ENCODE measurements around the gene SLC4A3. TPM values are rescaled to one million over a fixed set of nuclear protein-coding genes. Genes with fewer than 3 reads are reported as not detected.

Gene SLC4A3
- total and polyA plus RNA-seq, 9 donors: 5.5 to 15.9 (median 11.0) TPM

DNA sequence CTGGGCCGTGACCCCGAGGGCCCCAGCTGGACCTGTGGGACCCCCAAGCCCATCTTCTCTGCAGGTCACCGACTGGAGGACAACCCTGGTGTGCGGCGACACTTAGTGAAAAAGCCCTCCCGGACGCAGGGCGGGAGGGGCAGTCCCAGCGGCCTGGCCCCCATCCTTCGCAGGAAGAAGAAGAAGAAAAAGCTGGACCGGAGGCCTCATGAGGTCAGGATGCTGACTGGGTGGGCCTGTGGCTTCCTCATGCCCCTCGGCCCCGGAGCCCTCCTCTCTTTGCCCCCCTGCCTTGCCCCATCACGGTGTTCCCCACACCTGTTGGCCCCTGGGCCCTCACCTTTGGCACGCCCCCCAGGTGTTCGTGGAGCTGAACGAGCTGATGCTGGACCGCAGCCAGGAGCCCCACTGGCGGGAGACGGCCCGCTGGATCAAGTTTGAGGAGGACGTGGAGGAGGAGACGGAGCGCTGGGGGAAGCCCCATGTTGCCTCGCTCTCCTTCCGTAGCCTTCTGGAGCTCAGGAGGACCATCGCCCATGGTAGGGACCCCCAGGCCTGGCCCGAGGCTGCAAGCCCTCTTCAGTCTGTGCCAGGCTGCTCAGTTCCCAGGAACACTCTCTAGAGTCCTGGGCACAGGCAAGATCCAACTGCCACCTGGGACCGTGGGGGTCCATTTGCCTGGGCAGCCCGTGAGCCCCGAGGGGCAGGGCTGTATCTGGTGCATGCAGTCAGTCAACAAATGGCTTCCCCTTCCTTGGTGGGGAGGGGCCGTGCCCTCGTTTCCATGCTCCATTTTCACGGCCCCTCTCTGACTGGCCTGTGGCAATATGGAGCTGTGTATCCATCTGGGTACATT lies 4.7 kb downstream of the SLC4A3 start:
- no peaks in the 10 kb centered on the region for H3K9me3 ChIP-seq (replicated peaks; ENCODE audit: control insufficient read depth, low read depth, low read length)
- peaks cover 8% of the 10 kb centered on the region for H3K27me3 ChIP-seq (ENCODE audit: control insufficient read depth, insufficient read depth, low read length)
- H3K36me3 ChIP-seq (ENCODE audit: control insufficient read depth, insufficient read depth, low read length): peaks cover 10% of the 10 kb centered on the region
- no peak for DNase-seq
- H3K4me3 ChIP-seq (ENCODE audit: low read length): no peak overlapping the region
- peaks cover 27% of the 10 kb centered on the region for H3K4me1 ChIP-seq (ENCODE audit: control insufficient read depth, insufficient read depth, low read length)
- H3K27ac ChIP-seq (ENCODE audit: low read length): no peak overlapping the region
- 76% methylated on average over 29 of the region's 34 CpGs for WGBS (ENCODE audit: insufficient coverage)

GRCh38 chr2:219632760-219633105 lies 5.3 kb downstream of the SLC4A3 start:
- Histone ChIP-seq H3K27me3 (ENCODE audit: control insufficient read depth, insufficient read depth, low read length) (peaks cover 8% of the 10 kb centered on the region), H3K27ac (ENCODE audit: low read length) (no peak overlapping the region), H3K9me3 (replicated peaks; ENCODE audit: control insufficient read depth, low read depth, low read length) (no peaks in the 10 kb centered on the region), H3K4me3 (ENCODE audit: low read length) (no peak overlapping the region), H3K4me1 (ENCODE audit: control insufficient read depth, insufficient read depth, low read length) (peaks cover 26% of the 10 kb centered on the region), H3K36me3 (ENCODE audit: control insufficient read depth, insufficient read depth, low read length) (peaks cover 14% of the 10 kb centered on the region)
- no peak for DNase-seq
- 86% methylated on average over 7 of the region's 8 CpGs for WGBS (ENCODE audit: insufficient coverage)

DNA sequence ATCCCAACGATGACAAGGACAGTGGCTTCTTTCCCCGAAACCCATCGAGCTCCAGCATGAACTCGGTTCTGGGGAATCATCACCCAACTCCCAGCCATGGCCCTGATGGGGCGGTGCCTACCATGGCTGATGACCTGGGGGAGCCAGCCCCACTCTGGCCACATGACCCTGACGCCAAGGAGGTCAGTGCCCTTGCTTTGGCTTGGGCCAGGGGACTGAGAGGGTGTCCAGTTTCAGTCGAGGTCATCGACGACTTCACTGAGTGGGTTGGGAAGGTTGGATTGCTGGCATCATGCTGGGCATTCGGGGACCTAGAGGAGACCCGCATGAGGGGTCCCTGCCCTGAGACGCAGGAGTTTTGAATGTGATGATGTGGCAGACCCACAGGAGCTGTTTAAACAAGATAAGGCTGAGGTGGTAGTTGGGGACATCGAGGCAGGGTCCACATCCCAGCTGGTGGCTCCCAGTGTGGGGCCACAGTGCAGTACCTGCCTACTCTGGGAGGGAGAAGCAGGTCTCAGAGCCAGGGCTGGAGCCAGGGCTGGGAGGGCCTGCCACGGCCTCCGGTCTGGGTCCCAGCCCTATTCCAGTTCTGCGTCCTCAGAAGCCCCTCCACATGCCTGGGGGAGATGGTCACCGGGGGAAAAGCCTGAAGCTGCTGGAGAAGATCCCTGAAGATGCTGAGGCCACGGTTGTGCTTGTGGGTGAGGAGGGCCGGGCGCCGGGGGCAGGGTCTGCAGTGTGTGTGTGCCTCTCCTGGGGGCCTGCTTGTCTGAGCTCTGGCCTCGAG lies 6.0 kb downstream of the SLC4A3 start:
- WGBS (ENCODE audit: insufficient coverage): 84% methylated on average over 17 of the region's 22 CpGs
- H3K4me1 ChIP-seq (ENCODE audit: control insufficient read depth, insufficient read depth, low read length): peaks cover 18% of the 10 kb centered on the region
- DNase-seq: no peak
- H3K27me3 ChIP-seq (ENCODE audit: control insufficient read depth, insufficient read depth, low read length): peaks cover 2% of the 10 kb centered on the region
- H3K9me3 ChIP-seq (replicated peaks; ENCODE audit: control insufficient read depth, low read depth, low read length): no peaks in the 10 kb centered on the region
- no peak overlapping the region for H3K27ac ChIP-seq (ENCODE audit: low read length)
- H3K4me3 ChIP-seq (ENCODE audit: low read length): no peak overlapping the region
- peaks cover 17% of the 10 kb centered on the region for H3K36me3 ChIP-seq (ENCODE audit: control insufficient read depth, insufficient read depth, low read length)

- DNase-seq: no peak
- Histone ChIP-seq H3K4me1 (ENCODE audit: control insufficient read depth, insufficient read depth, low read length) (peaks cover 16% of the 10 kb centered on the region), H3K4me3 (ENCODE audit: low read length) (no peak overlapping the region), H3K27ac (ENCODE audit: low read length) (no peak overlapping the region), H3K36me3 (ENCODE audit: control insufficient read depth, insufficient read depth, low read length) (peaks cover 23% of the 10 kb centered on the region), H3K27me3 (ENCODE audit: control insufficient read depth, insufficient read depth, low read length) (no peaks in the 10 kb centered on the region), H3K9me3 (replicated peaks; ENCODE audit: control insufficient read depth, low read depth, low read length) (no peaks in the 10 kb centered on the region)
- WGBS (ENCODE audit: insufficient coverage): 90% methylated on average over 13 of the region's 15 CpGs
Measured at GRCh38 chr2:219634171-219634940, 6.9 kb downstream of the SLC4A3 start.

- H3K27me3 ChIP-seq (ENCODE audit: control insufficient read depth, insufficient read depth, low read length): no peaks in the 10 kb centered on the region
- H3K9me3 ChIP-seq (replicated peaks; ENCODE audit: control insufficient read depth, low read depth, low read length): no peaks in the 10 kb centered on the region
- WGBS (ENCODE audit: insufficient coverage): 79% methylated on average over 19 of the region's 22 CpGs
- no peak overlapping the region for H3K27ac ChIP-seq (ENCODE audit: low read length)
- H3K36me3 ChIP-seq (ENCODE audit: control insufficient read depth, insufficient read depth, low read length): peaks cover 23% of the 10 kb centered on the region
- H3K4me3 ChIP-seq (ENCODE audit: low read length): no peak overlapping the region
- DNase-seq: no peak
- peaks cover 12% of the 10 kb centered on the region for H3K4me1 ChIP-seq (ENCODE audit: control insufficient read depth, insufficient read depth, low read length)
Measured at GRCh38 chr2:219634951-219635751, 7.7 kb downstream of the SLC4A3 start.

DNA sequence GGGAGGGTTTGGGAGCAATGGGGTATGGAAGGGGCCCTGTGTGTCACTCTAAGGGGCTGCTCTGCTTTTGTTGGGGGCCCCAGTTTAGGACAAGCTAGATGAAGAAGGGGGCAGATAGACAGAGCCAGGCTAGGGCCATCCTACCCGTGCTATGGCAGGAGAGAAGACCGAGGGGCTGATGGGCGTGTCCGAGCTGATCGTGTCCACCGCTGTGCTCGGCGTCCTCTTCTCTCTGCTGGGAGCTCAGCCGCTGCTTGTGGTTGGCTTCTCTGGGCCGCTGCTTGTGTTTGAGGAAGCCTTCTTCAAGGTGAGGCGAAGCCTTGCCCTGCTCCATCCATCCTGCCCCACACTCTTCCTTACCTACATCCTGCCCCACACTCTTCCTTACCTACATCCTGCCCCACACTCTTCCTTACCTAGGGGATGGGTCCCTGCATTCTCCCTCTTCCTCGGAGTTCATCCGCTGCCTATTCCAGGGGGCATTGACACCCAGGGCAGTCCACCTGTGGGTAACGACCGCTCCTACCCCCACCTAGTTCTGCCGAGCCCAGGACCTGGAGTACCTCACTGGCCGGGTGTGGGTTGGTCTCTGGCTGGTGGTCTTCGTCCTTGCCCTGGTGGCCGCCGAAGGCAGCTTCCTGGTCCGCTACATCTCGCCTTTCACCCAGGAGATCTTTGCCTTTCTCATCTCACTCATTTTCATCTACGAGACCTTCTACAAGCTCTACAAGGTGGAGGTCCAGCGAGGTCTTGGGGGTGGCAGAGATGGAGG lies 8.9 kb downstream of the SLC4A3 start:
- WGBS (ENCODE audit: insufficient coverage): 80% methylated on average over 16 of the region's 24 CpGs
- Histone ChIP-seq H3K4me1 (ENCODE audit: control insufficient read depth, insufficient read depth, low read length) (peaks cover 5% of the 10 kb centered on the region), H3K27me3 (ENCODE audit: control insufficient read depth, insufficient read depth, low read length) (no peaks in the 10 kb centered on the region), H3K27ac (ENCODE audit: low read length) (no peak overlapping the region), H3K36me3 (ENCODE audit: control insufficient read depth, insufficient read depth, low read length) (peaks cover 23% of the 10 kb centered on the region), H3K9me3 (replicated peaks; ENCODE audit: control insufficient read depth, low read depth, low read length) (no peaks in the 10 kb centered on the region), H3K4me3 (ENCODE audit: low read length) (no peak overlapping the region)
- DNase-seq: no peak

DNA sequence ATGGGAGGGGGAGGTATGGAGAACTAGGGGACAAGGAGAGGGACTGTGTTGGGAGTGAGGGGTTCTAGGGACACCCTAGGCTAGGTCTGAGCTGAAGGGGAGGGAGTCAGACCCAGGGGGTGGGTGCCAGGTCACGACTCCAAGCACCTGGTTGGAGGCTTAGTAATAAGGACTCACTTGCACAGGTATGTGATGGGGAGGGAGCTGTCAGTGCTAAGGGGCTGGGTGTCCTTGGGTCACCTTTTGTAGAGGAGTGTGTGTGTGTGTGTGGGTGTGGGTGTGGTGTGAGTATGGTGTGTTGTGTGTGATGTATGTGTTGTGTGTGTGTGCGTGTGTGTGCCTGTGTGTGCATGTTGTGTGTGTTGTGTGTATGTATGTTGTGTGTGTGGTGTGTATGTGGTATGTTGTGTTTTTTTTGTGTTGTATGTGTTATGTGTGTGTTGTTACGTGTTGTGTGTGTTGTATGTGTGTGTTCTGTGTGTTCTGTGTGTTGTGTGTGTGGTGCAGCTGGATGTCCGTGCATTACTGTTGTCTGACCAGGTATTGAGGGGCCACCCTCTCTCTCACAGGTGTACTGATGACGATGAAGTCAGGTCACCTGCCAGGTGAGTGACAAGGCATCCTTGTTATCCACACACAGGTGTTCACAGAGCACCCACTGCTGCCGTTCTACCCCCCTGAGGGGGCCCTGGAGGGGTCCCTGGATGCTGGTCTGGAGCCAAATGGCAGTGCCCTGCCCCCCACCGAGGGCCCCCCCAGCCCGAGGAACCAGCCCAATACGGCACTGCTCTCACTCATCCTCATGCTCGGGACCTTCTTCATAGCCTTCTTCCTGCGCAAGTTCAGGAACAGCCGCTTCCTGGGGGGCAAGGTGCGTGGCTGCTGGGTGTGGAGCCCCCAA lies 9.8 kb downstream of the SLC4A3 start:
- no peak overlapping the region for H3K27ac ChIP-seq (ENCODE audit: low read length)
- no peak overlapping the region for H3K4me3 ChIP-seq (ENCODE audit: low read length)
- no peaks in the 10 kb centered on the region for H3K9me3 ChIP-seq (replicated peaks; ENCODE audit: control insufficient read depth, low read depth, low read length)
- H3K27me3 ChIP-seq (ENCODE audit: control insufficient read depth, insufficient read depth, low read length): no peaks in the 10 kb centered on the region
- 70% methylated on average over 13 of the region's 13 CpGs for WGBS (ENCODE audit: insufficient coverage)
- peaks cover 20% of the 10 kb centered on the region for H3K36me3 ChIP-seq (ENCODE audit: control insufficient read depth, insufficient read depth, low read length)
- no peak for DNase-seq
- H3K4me1 ChIP-seq (ENCODE audit: control insufficient read depth, insufficient read depth, low read length): peaks cover 3% of the 10 kb centered on the region

- no peak overlapping the region for H3K4me3 ChIP-seq (ENCODE audit: low read length)
- no peak for DNase-seq
- H3K36me3 ChIP-seq (ENCODE audit: control insufficient read depth, insufficient read depth, low read length): peaks cover 16% of the 10 kb centered on the region
- H3K27me3 ChIP-seq (ENCODE audit: control insufficient read depth, insufficient read depth, low read length): no peaks in the 10 kb centered on the region
- WGBS (ENCODE audit: insufficient coverage): 85% methylated on average over 6 of the region's 9 CpGs
- H3K27ac ChIP-seq (ENCODE audit: low read length): no peak overlapping the region
- H3K9me3 ChIP-seq (replicated peaks; ENCODE audit: control insufficient read depth, low read depth, low read length): no peaks in the 10 kb centered on the region
- peaks cover 9% of the 10 kb centered on the region for H3K4me1 ChIP-seq (ENCODE audit: control insufficient read depth, insufficient read depth, low read length)
Measured at GRCh38 chr2:219637842-219638185, 10.4 kb downstream of the SLC4A3 start.

Data from muscle of leg (tissue), 11 donors.